HG03558 (cell line): ENCODE results near the gene CCNJL.

Experiments
- ATAC-seq: cut with Tn5 transposase; IDR thresholded peaks from one replicate; pipeline ENCODE4 v1.9.1; 2021; ENCODE audit warnings: moderate number of reproducible peaks; ENCODE audit not compliant: unreplicated experiment; ENCODE audit errors: extremely low read depth

CCNJL gene

GRCh38 chr5:160293901-160294561, 18.3 kb downstream of the CCNJL start:
- no peak for ATAC-seq

DNA sequence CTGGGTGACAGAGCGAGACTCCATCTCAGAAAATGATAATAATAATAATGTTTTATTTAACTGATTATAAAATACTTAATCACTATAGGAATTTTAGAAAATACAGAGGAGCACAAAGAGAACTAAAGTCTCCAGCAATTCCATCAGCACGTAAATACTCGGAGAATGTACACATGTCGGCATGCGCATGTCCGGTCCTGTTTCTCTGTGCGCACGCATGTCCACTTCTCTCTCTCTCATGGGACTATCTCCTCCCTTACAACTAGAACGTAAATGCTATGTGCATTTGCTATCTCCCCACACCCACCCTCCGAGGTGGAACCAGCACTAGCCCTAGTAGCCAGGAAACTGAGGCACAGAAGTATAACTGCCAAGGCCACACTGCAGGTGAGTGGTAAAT, 19.0 kb downstream of the CCNJL start:
- no peak for ATAC-seq

- no peak for ATAC-seq
Measured at GRCh38 chr5:160291467-160291866, 20.9 kb downstream of the CCNJL start.

DNA sequence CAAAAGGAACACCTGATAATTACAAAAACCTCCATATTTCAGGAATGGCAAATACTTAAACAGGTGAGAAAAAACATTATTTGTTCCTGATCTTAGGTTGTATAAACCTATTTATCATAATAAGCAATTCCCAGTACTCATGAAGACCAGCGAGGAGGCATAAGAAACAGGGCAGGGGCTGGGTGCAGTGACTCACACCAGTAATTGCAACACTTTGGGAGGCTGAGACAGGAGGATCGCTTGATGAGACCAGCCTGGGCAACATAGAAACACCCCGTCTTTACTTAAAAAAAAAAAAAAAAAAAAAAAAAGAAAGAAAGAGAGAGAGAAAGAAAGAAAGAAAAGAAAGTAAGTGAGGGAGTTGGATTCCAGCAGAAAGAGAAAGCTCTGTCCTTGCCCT, 21.6 kb downstream of the CCNJL start:
- ATAC-seq, result no peak

DNA sequence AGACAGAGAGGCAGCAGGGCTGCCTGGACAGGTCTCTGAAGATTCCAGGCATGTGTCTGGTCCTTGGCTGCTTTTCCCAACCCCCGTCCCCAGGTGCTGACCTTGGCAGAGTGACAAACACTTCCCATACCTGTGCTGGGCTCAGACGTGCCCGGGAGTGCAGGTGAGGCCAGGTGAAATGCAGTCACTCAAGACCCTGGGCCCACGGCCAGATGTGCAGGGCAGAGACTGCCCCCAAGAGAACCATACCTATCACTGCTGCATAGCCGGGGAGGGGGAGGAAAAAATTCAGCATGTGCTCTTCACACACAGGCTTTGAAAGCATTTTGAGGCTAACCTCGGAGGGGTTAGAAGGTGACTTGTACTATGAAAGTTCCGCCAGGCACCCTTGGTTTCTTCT, 22.6 kb downstream of the CCNJL start:
- ATAC-seq, result no peak

GRCh38 chr5:160289356-160289651, 23.1 kb downstream of the CCNJL start:
- ATAC-seq, result no peak

DNA sequence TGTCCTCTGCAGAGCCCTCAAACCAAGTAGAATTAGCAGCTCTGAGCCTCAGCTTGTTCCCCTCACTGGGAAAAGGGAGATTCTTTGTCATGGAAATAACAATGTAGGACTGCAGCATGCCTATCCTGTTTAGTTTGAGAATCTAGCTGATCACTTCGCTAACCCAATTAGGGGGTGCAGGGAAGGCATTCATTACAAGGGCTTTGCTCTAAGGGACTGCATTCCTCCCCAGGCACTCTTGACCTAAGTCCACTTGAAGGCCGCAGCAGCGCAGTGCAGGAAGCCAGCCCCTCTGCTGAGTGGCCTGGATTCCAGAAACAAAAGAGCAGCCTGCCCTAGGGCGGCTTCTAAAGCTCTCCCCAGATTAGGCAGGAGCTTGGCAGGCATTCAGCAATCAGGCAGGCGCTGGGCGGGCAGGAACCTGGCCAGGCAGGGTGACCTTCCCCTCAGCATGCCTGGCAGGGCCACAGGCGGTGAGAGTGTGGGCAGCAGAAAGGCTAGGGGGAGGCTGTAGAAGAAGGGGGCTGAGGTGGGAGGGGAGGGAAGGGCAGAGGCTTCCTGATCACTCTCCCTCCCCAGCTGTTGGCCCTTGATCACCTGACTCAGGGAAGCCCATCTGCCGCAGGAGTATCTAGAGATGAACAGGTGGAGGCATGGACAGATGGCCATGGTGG, 24.8 kb downstream of the CCNJL start:
- no peak for ATAC-seq

DNA sequence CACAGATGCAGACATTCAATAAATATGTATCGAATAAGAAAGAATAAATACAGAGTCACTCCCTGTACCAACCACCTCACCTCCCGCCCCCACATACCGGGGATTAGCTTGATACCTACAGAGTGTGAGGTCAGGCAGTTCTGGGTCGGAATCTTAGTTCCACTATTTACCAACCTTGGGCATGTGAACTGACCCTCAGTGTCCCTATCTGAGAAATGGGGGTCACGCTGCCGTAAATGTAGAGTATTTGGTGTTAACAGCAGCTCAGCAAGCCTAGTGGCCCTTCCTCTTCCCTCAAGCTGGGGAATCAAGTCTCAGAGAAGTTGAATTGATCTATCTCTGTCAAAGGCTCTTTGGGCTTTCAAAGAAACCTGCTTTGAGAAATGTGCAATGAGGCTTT, 25.4 kb downstream of the CCNJL start:
- no peak for ATAC-seq

GRCh38 chr5:160285316-160285715, 27.0 kb downstream of the CCNJL start:
- no peak for ATAC-seq

DNA sequence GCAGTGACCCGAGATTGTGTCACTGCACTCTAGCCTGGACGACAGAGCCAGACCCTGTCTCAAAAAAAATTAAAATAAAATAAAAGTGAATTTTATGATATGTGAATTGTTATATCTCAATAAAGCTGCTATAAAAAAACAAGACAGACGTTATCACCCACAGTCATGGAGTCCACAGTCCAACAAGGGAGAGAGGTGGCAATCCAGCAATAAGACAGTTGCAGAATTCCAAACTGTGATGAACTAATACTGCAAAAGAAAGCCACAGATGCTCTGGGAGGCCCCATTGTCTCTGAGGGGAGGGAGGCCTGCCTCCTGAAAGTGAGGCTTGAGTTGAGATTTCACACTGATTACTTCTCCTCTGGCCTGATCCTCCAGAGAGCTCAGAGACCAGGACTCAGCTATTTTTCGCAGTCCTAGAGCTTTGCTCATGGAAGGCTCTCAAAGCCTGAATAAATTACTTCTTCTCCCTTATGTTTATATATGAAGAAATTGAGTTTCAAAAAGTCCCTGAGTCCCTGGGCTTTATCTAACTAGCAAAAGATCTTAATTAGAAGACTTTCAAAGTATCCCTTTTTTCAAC, 28.0 kb downstream of the CCNJL start:
- no peak for ATAC-seq

DNA sequence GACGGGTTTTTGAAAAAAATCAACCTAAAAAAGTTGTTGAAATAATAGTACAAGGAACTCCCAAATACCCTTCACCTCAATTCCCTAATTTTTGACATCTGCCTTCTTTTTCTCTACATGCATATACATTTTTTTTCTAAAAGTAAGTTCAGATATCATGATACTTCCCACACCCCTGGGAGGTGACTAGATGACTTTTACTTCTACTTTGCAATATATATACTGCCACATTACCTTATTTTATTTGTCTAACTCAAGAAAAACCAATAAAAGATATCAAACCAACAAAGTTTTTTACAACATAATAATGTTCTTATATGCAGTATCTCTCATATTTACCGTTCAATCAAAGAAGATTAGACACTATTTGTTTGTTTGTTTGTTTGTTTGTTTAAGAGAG, 31.1 kb downstream of the CCNJL start:
- no peak for ATAC-seq

DNA sequence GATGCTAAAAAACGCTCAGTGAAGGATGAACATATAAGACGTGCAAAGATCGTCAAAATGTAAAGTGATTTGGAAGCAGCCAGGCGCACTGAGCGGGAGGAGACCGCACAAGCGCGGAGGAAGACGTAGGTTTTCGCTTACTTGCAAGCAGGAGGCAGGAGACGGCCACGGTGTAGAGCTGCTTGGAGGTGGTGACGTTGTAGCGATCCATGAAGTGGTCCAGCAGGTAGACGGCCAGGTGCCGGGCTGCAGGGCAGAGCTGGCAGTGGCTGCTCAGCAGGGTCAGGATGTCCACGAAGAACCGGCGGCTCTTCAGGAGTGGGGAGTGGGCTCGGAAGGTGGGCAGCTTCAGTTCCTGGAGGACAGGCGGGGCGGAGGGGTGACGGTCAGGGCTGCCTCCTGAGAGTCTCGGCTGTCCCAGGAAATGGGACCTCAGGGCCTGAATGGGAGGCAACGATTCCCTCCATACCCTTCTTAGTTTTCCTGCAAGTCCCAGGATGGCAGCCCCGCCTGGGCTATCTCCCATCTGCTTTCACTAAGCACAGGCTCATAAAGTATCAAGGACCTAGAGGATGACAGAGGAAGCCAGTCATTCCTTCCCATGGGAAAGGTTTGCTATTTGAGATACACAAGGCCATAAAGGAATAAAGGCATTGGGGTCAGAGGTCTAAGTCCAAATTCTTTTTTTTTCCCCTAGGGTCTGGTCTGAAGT, 31.8 kb downstream of the CCNJL start:
- ATAC-seq, result no peak

GRCh38 chr5:160278343-160278742, 34.0 kb downstream of the CCNJL start:
- ATAC-seq, result no peak

GRCh38 chr5:160274483-160274931, 37.9 kb downstream of the CCNJL start:
- no peak for ATAC-seq

GRCh38 chr5:160272889-160273288, 39.5 kb downstream of the CCNJL start:
- no peak for ATAC-seq

DNA sequence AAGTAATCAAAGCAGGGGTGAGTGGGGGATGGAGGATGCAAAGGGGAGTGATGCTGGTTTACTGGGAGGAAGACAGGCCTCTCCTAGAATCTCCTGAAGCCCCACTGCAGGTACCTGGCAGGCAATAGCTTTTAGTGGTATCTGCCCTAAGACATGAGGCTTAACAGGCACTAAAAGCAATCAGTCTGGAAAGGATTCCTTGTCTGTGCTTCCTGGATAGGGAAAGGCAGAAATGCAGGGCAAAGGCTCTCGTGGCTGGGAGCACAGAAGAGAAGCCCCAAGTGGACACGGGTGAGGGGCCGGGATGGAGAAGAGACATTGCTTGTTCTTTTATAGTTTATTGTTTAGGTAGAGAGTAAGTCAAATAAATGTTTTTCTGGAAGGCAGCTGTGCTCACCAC, 40.1 kb downstream of the CCNJL start:
- no peak for ATAC-seq

GRCh38 chr5:160271836-160272235, 40.5 kb downstream of the CCNJL start:
- no peak for ATAC-seq

DNA sequence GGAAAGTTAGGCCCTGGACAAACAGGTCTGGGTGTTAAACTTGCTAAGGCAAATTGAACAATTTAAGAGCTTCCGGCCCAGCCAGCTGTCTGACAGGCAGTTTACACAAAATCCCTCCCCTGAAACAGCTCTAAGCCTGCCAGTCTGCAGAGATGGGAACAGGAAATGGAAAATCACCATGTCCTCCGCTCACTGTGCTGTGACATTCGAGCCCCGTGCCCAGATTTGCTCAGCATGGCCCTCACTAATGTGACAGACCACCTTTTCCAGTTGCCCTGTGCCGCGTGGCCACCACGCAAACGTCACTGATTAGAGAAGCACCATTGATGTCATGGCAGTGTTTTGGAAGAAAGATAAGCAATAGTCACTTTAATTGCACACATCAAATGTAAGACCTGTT, 41.0 kb downstream of the CCNJL start:
- ATAC-seq, result no peak

DNA sequence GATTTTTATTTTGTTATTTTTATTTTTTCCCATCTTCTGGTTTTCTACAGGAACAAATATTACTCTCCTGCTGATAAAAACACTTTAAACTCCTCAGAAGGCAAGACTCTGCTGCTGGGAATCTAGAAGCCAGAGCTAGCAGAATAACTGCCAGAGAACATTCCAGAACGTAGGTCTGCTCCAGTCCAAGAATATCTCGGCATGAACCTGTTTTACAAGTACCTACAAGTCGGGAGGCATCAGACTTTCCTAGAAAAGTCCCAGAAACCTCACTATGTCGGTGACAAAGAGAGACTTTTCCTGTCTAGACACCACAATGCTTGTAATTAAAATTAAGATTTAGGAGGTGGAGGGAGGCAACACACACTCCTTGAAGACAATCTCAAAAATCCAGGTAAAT, 41.7 kb downstream of the CCNJL start:
- no peak for ATAC-seq

- no peak for ATAC-seq
Measured at GRCh38 chr5:160269017-160269416, 43.3 kb downstream of the CCNJL start.

GRCh38 chr5:160268121-160268520, 44.2 kb downstream of the CCNJL start:
- no peak for ATAC-seq
